Cerebellar nuclear complex (tissue), 1 donor: ENCODE data around the gene PALD1.

Experiments
- DNase-seq, 2 experiments: peaks; one replicate each; lab custom pipeline; 2025; lab: John Stamatoyannopoulos, UW

Gene PALD1

GRCh38 chr10:70504521-70505358 lies 26.2 kb downstream of the PALD1 start:
- DNase-seq = no peak

GRCh38 chr10:70505908-70506307 lies 27.3 kb downstream of the PALD1 start:
- DNase-seq = no peak

GRCh38 chr10:70507966-70508365 lies 29.4 kb downstream of the PALD1 start:
- DNase-seq = no peak

- no peak for DNase-seq
Measured at GRCh38 chr10:70508912-70509756, 30.6 kb downstream of the PALD1 start.

- no peak for DNase-seq
Measured at GRCh38 chr10:70509757-70510147, 31.2 kb downstream of the PALD1 start.

- DNase-seq = no peak
Measured at GRCh38 chr10:70510453-70510852, 31.9 kb downstream of the PALD1 start.

- no peak for DNase-seq
Measured at GRCh38 chr10:70510904-70511303, 32.3 kb downstream of the PALD1 start.

GRCh38 chr10:70512149-70512639 lies 33.6 kb downstream of the PALD1 start:
- DNase-seq = no peak

GRCh38 chr10:70513848-70514309 lies 35.3 kb downstream of the PALD1 start:
- no peak for DNase-seq

GRCh38 chr10:70514591-70514990 lies 36.0 kb downstream of the PALD1 start:
- DNase-seq = no peak

GRCh38 chr10:70515035-70515667 lies 36.6 kb downstream of the PALD1 start:
- no peak for DNase-seq

- no peak for DNase-seq
Measured at GRCh38 chr10:70518695-70519094, 40.1 kb downstream of the PALD1 start.

- DNase-seq = no peak
Measured at GRCh38 chr10:70523057-70523456, 44.5 kb downstream of the PALD1 start.

- no peak for DNase-seq
Measured at GRCh38 chr10:70523549-70523948, 45.0 kb downstream of the PALD1 start.

GRCh38 chr10:70528314-70528713 lies 49.7 kb downstream of the PALD1 start:
- no peak for DNase-seq

- no peak for DNase-seq
Measured at GRCh38 chr10:70528741-70529362, 50.3 kb downstream of the PALD1 start.

GRCh38 chr10:70529848-70530247 lies 51.3 kb downstream of the PALD1 start:
- no peak for DNase-seq

- DNase-seq = no peak
Measured at GRCh38 chr10:70530315-70530714, 51.7 kb downstream of the PALD1 start.

- no peak for DNase-seq
Measured at GRCh38 chr10:70532554-70533188, 54.1 kb downstream of the PALD1 start.

GRCh38 chr10:70533189-70533558 lies 54.6 kb downstream of the PALD1 start:
- no peak for DNase-seq

GRCh38 chr10:70534281-70534680 lies 55.7 kb downstream of the PALD1 start:
- no peak for DNase-seq
